HepG2 (cell line): Measurements from ENCODE around the gene SEC11A. TPM values are rescaled to one million over a fixed set of nuclear protein-coding genes. Genes with fewer than 3 reads are reported as not detected.

Source experiments
- ARNT2 ChIP-seq: sonication (generic); formaldehyde crosslinking; IDR thresholded peaks from 2 replicates; pipeline ENCODE4 v1.8.0; 2022; ENCODE audit warnings: mild to moderate bottlenecking, low read depth, missing genetic modification reagents, moderate library complexity
- BCL6 ChIP-seq: IDR thresholded peaks from 2 replicates; pipeline ENCODE4 v1.6.1; 2016; ENCODE audit warnings: missing genetic modification reagents, missing compliant biosample characterization
- EHMT2 ChIP-seq: fragments of 200-600 bp; sonication (generic); IDR thresholded peaks from 2 replicates; pipeline ENCODE4 v1.7.0; 2017; ENCODE audit warnings: antibody characterized with exemption, low read depth, low read length, borderline replicate concordance
- FOXA3 ChIP-seq: IDR thresholded peaks from 2 replicates; pipeline ENCODE4 v1.6.1; 2016; ENCODE audit warnings: missing genetic modification reagents, missing compliant biosample characterization
- NR0B2 ChIP-seq: sonication (generic); formaldehyde crosslinking; IDR thresholded peaks from 2 replicates; pipeline ENCODE4 v1.4.0; 2020; ENCODE audit warnings: mild to moderate bottlenecking, missing genetic modification reagents
- RXRA ChIP-seq: sonication (generic); formaldehyde crosslinking; IDR thresholded peaks from 2 replicates; pipeline ENCODE4 v1.5.1; 2020; ENCODE audit warnings: missing genetic modification reagents
- ZNF318 ChIP-seq: sonication (generic); formaldehyde crosslinking; IDR thresholded peaks from 2 replicates; pipeline ENCODE4 v1.4.0; 2020; ENCODE audit warnings: mild to moderate bottlenecking, missing genetic modification reagents
- ZNF44 ChIP-seq: sonication (generic); formaldehyde crosslinking; IDR thresholded peaks from 2 replicates; pipeline ENCODE4 v1.5.1; 2020; ENCODE audit warnings: mild to moderate bottlenecking, missing genetic modification reagents
- ZNF451 ChIP-seq: sonication (generic); formaldehyde crosslinking; IDR thresholded peaks from 2 replicates; pipeline ENCODE4 v1.5.0; 2020; ENCODE audit warnings: mild to moderate bottlenecking, missing genetic modification reagents
- ZNF543 ChIP-seq: sonication (generic); formaldehyde crosslinking; IDR thresholded peaks from 2 replicates; pipeline ENCODE4 v1.4.0; 2020; ENCODE audit warnings: mild to moderate bottlenecking, missing genetic modification reagents
- ZNF776 ChIP-seq: sonication (generic); formaldehyde crosslinking; IDR thresholded peaks from 2 replicates; pipeline ENCODE4 v1.4.0; 2020; ENCODE audit warnings: mild to moderate bottlenecking, missing genetic modification reagents
- polyA plus RNA-seq, 8 experiments: library from polyadenylated mRNA; depleted of rRNA in 3 of 8; stranded (reverse) in 7 of 8; unstranded in 1 of 8; fragments of >200 nt; fragmentation: Illumina TruSeq in 4 of 8; extraction: Trizol in 4 of 8; gene quantifications; 2 replicates each; pipeline versions ENCODE4 v1.2.1 to v1.2.3, GENCODE V29; 2011 to 2016; ENCODE audit warnings: low read depth in 4 of 8, missing spikeins in 1 of 8, mixed read lengths in 1 of 8; ENCODE audit not compliant: insufficient read depth in 1 of 8
- total RNA-seq, 5 experiments: library from RNA; depleted of rRNA; stranded (reverse); fragments of >200 nt; fragmentation: Illumina TruSeq; extraction: Trizol; gene quantifications; 2 replicates each; pipeline ENCODE4 v1.2.3, GENCODE V29; 2016; ENCODE audit warnings: low read depth in 1 of 5
- TF ChIP-seq, protein P1 (sequence below): sonication (generic); formaldehyde crosslinking; IDR thresholded peaks from 2 replicates; pipeline ENCODE4 v1.5.0; 2020; ENCODE audit warnings: mild to moderate bottlenecking, missing genetic modification reagents
- TF ChIP-seq, protein P2 (sequence below): sonication (generic); formaldehyde crosslinking; IDR thresholded peaks from 2 replicates; pipeline ENCODE4 v1.4.0; 2020; ENCODE audit warnings: missing genetic modification reagents

SEC11A gene
- total and polyA plus RNA-seq, 2 of the 13 experiments (the other 11 are each of a cell fraction or from before 2014, with no cell fraction given), result 141 to 230 TPM

GRCh38 chr15:84747416-84748273 lies 31.7 kb upstream of the SEC11A start (continued):
- TF ChIP-seq ZNF318 (0 out of 2 replicates have a peak, but pooled peaks have one; percentile 19), EHMT2 (no peak), ZNF543 (CRISPR knock-in tag) (peak; percentile 87), ZNF776 (peak; percentile 75; the same call in 1 of the 2 replicates), ARNT2 (CRISPR knock-in tag) (peak; percentile 70; the same call in 1 of the 2 replicates), FOXA3 (CRISPR knock-in tag) (no peak; the same call in 1 of the 2 replicates), BCL6 (CRISPR knock-in tag) (0 out of 2 replicates have a peak, but pooled peaks have one; percentile 10), RXRA (peak; percentile 75; the same call in 1 of the 2 replicates), ZNF44 (CRISPR knock-in tag) (no peak), ZNF451 (CRISPR knock-in tag) (0 out of 2 replicates have a peak, but pooled peaks have one; percentile 48), NR0B2 (CRISPR knock-in tag) (peak; percentile 57; the same call in 1 of the 2 replicates)
- TF ChIP-seq, protein P1, sequence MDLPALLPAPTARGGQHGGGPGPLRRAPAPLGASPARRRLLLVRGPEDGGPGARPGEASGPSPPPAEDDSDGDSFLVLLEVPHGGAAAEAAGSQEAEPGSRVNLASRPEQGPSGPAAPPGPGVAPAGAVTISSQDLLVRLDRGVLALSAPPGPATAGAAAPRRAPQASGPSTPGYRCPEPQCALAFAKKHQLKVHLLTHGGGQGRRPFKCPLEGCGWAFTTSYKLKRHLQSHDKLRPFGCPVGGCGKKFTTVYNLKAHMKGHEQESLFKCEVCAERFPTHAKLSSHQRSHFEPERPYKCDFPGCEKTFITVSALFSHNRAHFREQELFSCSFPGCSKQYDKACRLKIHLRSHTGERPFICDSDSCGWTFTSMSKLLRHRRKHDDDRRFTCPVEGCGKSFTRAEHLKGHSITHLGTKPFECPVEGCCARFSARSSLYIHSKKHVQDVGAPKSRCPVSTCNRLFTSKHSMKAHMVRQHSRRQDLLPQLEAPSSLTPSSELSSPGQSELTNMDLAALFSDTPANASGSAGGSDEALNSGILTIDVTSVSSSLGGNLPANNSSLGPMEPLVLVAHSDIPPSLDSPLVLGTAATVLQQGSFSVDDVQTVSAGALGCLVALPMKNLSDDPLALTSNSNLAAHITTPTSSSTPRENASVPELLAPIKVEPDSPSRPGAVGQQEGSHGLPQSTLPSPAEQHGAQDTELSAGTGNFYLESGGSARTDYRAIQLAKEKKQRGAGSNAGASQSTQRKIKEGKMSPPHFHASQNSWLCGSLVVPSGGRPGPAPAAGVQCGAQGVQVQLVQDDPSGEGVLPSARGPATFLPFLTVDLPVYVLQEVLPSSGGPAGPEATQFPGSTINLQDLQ, result no peak
- TF ChIP-seq, protein P2, sequence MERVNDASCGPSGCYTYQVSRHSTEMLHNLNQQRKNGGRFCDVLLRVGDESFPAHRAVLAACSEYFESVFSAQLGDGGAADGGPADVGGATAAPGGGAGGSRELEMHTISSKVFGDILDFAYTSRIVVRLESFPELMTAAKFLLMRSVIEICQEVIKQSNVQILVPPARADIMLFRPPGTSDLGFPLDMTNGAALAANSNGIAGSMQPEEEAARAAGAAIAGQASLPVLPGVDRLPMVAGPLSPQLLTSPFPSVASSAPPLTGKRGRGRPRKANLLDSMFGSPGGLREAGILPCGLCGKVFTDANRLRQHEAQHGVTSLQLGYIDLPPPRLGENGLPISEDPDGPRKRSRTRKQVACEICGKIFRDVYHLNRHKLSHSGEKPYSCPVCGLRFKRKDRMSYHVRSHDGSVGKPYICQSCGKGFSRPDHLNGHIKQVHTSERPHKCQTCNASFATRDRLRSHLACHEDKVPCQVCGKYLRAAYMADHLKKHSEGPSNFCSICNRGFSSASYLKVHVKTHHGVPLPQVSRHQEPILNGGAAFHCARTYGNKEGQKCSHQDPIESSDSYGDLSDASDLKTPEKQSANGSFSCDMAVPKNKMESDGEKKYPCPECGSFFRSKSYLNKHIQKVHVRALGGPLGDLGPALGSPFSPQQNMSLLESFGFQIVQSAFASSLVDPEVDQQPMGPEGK (CRISPR knock-in tag), result peak; percentile 67
